Endothelial cell of umbilical vein (primary cell): ENCODE data around the gene NR4A3. TPM values are rescaled to one million over a fixed set of nuclear protein-coding genes. Genes with fewer than 3 reads are reported as not detected.

Experiments used
- BruUV-seq: library from RNA; stranded (reverse); fragments of 400-500 nt; replicated peaks from 2 replicates; lab custom pipeline; 2021; lab: Mats Ljungman, UMichigan
- CTCF ChIA-PET: fragments of 300-600, 350-600 bp; sonication (Branson Sonifier 250); formaldehyde crosslinking; loops from one replicate; lab custom pipeline; 2021; ENCODE audit warnings: antibody characterized with exemption, inconsistent platforms; lab: Charles Lee
- POLR2A ChIA-PET: fragments of 300-600, 350-600 bp; sonication (Branson Sonifier 250); formaldehyde crosslinking; loops from one replicate; lab custom pipeline; 2021; ENCODE audit warnings: antibody characterized with exemption, inconsistent platforms; lab: Charles Lee
- DNase-seq: peaks from one replicate; pipeline ENCODE4 v3.0.0-alpha.2; 2011; ENCODE audit warnings: low read depth, low spot score
- FAIRE-seq: peaks from 2 replicates; lab custom pipeline; 2011; peaks lifted over from hg19 to GRCh38; lab: Jason Lieb, UNC
- H2AFZ ChIP-seq: 2 replicates; pipeline ENCODE4 v1.6.0; 2012; ENCODE audit warnings: low read depth, low read length, control low read depth, inconsistent platforms
- H3K27ac ChIP-seq: 2 replicates; pipeline ENCODE4 v1.5.1; 2011; ENCODE audit warnings: low read depth, mild to moderate bottlenecking, control low read depth, low read length, moderate library complexity; ENCODE audit not compliant: insufficient read depth
- H3K27me3 ChIP-seq, 2 experiments: 2 replicates each; pipeline versions ENCODE4 v1.6.0 to v1.6.1; 2011; ENCODE audit warnings: low read length in 2 of 2, mixed read lengths in 1 of 2; ENCODE audit not compliant: control insufficient read depth in 2 of 2, insufficient read depth in 2 of 2
- H3K36me3 ChIP-seq, 2 experiments: 2 replicates in 1 of 2; 3 replicates in 1 of 2; pipeline ENCODE4 v1.5.1; 2011; ENCODE audit warnings: low read length in 2 of 2, mild to moderate bottlenecking in 1 of 2, moderate library complexity in 1 of 2; ENCODE audit not compliant: control insufficient read depth in 2 of 2, insufficient read depth in 2 of 2; ENCODE audit errors: extremely low read depth in 1 of 2
- H3K4me1 ChIP-seq: 3 replicates; pipeline ENCODE4 v1.5.1; 2011; ENCODE audit warnings: mild to moderate bottlenecking, low read length; ENCODE audit not compliant: control insufficient read depth, insufficient read depth; ENCODE audit errors: extremely low read depth
- H3K4me2 ChIP-seq: 2 replicates; pipeline ENCODE4 v1.6.1; 2011; ENCODE audit warnings: low read length, control low read depth, mixed read lengths; ENCODE audit not compliant: insufficient read depth
- H3K4me3 ChIP-seq, 3 experiments: fragments of 200-600 bp in 1 of 3; sonication (generic), shearing (Covaris generic) in 1 of 3; replicated peaks in 1 of 3; 2 replicates each; pipeline ENCODE4 v1.5.1; 2011 to 2016; ENCODE audit warnings: control low read depth in 3 of 3, low read length in 3 of 3, mild to moderate bottlenecking in 2 of 3, inconsistent platforms in 1 of 3, low read depth in 1 of 3, moderate library complexity in 1 of 3; ENCODE audit not compliant: insufficient read depth in 1 of 3
- H3K79me2 ChIP-seq: 2 replicates; pipeline ENCODE4 v1.6.0; 2012; ENCODE audit warnings: low read length, inconsistent platforms; ENCODE audit not compliant: control insufficient read depth, insufficient read depth
- H3K9ac ChIP-seq: replicated peaks from 2 replicates; pipeline ENCODE3; 2011; ENCODE audit warnings: low read length, control low read depth; ENCODE audit not compliant: insufficient read depth; ENCODE audit errors: extremely low read depth
- H3K9me1 ChIP-seq: replicated peaks from 3 replicates; pipeline ENCODE4 v1.6.0; 2011; ENCODE audit warnings: mild to moderate bottlenecking, low read length; ENCODE audit not compliant: control insufficient read depth, insufficient read depth; ENCODE audit errors: extremely low read depth
- H3K9me3 ChIP-seq: replicated peaks from 2 replicates; pipeline ENCODE4 v1.5.1; 2012; ENCODE audit warnings: low read length, inconsistent platforms; ENCODE audit not compliant: control insufficient read depth, insufficient read depth
- H4K20me1 ChIP-seq: replicated peaks from 2 replicates; pipeline ENCODE3; 2011; ENCODE audit warnings: mild to moderate bottlenecking, low read length; ENCODE audit not compliant: control insufficient read depth, insufficient read depth; ENCODE audit errors: extremely low read depth
- CTCF ChIP-seq, 2 donors: IDR thresholded peaks; 1 replicate in 1 of 2; 2 replicates in 1 of 2; pipeline ENCODE4 v1.5.1; 2011; ENCODE audit warnings: low read length in 2 of 2, mild to moderate bottlenecking in 2 of 2, moderate library complexity in 2 of 2, control low read depth in 1 of 2, inconsistent platforms in 1 of 2, low read depth in 1 of 2; ENCODE audit not compliant: insufficient read depth in 1 of 2; ENCODE audit errors: extremely low read depth in 1 of 2
- EZH2 ChIP-seq: IDR thresholded peaks from 2 replicates; pipeline ENCODE4 v1.6.1; 2012; ENCODE audit warnings: borderline replicate concordance, low read depth, mild to moderate bottlenecking, moderate library complexity, low read length, inconsistent platforms; ENCODE audit not compliant: severe bottlenecking
- FOS ChIP-seq: IDR thresholded peaks from 2 replicates; pipeline ENCODE4 v1.6.1; 2011; ENCODE audit warnings: mild to moderate bottlenecking, low read length, moderate library complexity, borderline replicate concordance; ENCODE audit not compliant: insufficient read depth
- GATA2 ChIP-seq: IDR thresholded peaks from 2 replicates; pipeline ENCODE4 v1.7.0; 2011; ENCODE audit warnings: low read depth, mild to moderate bottlenecking, moderate library complexity, mixed read lengths, low read length; ENCODE audit not compliant: insufficient read length, insufficient read depth
- JUN ChIP-seq: IDR thresholded peaks from 2 replicates; pipeline ENCODE4 v1.6.1; 2011; ENCODE audit warnings: borderline replicate concordance, low read depth; ENCODE audit not compliant: insufficient read length, insufficient read depth
- MYC ChIP-seq: IDR thresholded peaks from one replicate; pipeline ENCODE4 v1.6.1; 2011; ENCODE audit warnings: mild to moderate bottlenecking, low read depth, low read length
- POLR2A ChIP-seq: IDR thresholded peaks from 2 replicates; pipeline ENCODE4 v1.6.1; 2012; ENCODE audit warnings: low read depth, mild to moderate bottlenecking, control low read depth, low read length
- POLR2AphosphoS5 ChIP-seq: IDR thresholded peaks from 2 replicates; pipeline ENCODE4 v1.6.1; 2012; ENCODE audit warnings: low read depth, mild to moderate bottlenecking, control low read depth, low read length, moderate library complexity; ENCODE audit not compliant: insufficient read depth
- dilution Hi-C: fragments of 300-500 bp; cut with MboI; formaldehyde crosslinking; loops from one replicate; pipeline ENCODE4 v1.15.0; 2019; ENCODE audit warnings: low sequenced_read_pairs; ENCODE audit not compliant: extremely low pct_ligation_motif_present
- intact Hi-C: fragments of 100-400 bp; cut with micrococcal nuclease; formaldehyde crosslinking; loops from one replicate; pipeline ENCODE4 v1.10.0; 2022
- polyA plus RNA-seq, 4 experiments: library from polyadenylated mRNA; depleted of rRNA in 3 of 4; stranded (reverse) in 3 of 4; unstranded in 1 of 4; fragments of >200 nt; gene quantifications; 2 replicates each; pipeline versions ENCODE4 v1.2.1 to v1.2.3, GENCODE V29; 2011 to 2012; ENCODE audit warnings: missing spikeins in 1 of 4
- total RNA-seq: library from RNA; stranded (reverse); gene quantifications from 2 replicates; pipeline ENCODE4 v1.2.3, GENCODE V29; 2021
- TF ChIP-seq, protein P1 (sequence below): IDR thresholded peaks from 2 replicates; pipeline ENCODE4 v1.6.1; 2011; ENCODE audit not compliant: insufficient read depth, insufficient read length

Gene NR4A3
- total and polyA plus RNA-seq, 2 donors (not counting 3 experiments of a cell fraction or from before 2014, with no cell fraction given), result 0.11 to 0.22 TPM

DNA sequence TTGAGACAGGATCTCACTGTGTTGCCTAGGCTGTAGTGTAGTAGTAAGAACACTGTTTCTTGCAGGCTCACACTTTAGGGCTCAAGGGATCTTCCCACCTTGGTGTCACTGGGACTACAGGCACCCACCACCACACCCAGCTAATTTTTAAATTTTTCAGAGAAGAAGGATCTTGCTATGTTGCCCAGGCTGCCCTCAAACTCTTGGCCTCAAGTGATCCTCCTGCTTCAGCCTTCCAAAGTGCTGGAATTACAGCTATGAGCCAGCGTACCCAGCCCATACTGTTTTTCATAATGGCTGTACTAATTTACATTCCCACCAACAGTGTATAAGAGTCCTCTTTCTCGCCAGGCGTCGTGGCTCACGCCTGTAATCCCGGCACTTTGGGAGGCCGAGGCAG is 89.9 kb downstream of the NR4A3 start:
- H2AFZ ChIP-seq, result no peak overlapping the region
- H3K79me2 ChIP-seq, result no peaks in the 10 kb centered on the region
- no peaks in the 10 kb centered on the region for H3K27me3 ChIP-seq
- no peak for TF ChIP-seq POLR2A
- no peak for TF ChIP-seq JUN
- TF ChIP-seq FOS, result no peak
- TF ChIP-seq POLR2AphosphoS5, result no peak
- TF ChIP-seq, protein P1, sequence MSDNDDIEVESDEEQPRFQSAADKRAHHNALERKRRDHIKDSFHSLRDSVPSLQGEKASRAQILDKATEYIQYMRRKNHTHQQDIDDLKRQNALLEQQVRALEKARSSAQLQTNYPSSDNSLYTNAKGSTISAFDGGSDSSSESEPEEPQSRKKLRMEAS, result no peak
- TF ChIP-seq GATA2, result no peak
- no peak for TF ChIP-seq EZH2
- no peak for TF ChIP-seq CTCF (IDR thresholded peaks at IDR 0.05; ENCODE audit: extremely low read depth in 1 of 2, insufficient read depth in 1 of 2, low read depth in 1 of 2, low read length in 2 of 2)
- no peak for TF ChIP-seq MYC
- H3K4me3 ChIP-seq, result no peak overlapping the region
- no peaks in the 10 kb centered on the region for H3K36me3 ChIP-seq
- CTCF ChIA-PET, result no interaction called here
- dilution Hi-C loops, result no loop called here
- H3K4me1 ChIP-seq, result no peaks in the 10 kb centered on the region
- FAIRE-seq (no peak), DNase-seq (no peak)
- no peaks in the 10 kb centered on the region for H3K9me1 ChIP-seq
- intact Hi-C loops, result no loop called here
- H3K4me2 ChIP-seq, result no peak overlapping the region
- no peak overlapping the region for H3K9ac ChIP-seq
- POLR2A ChIA-PET, result no interaction called here
- H3K27ac ChIP-seq, result no peak overlapping the region
- H3K9me3 ChIP-seq, result no peaks in the 10 kb centered on the region
- no peaks in the 10 kb centered on the region for H4K20me1 ChIP-seq
- no TSS peak for BruUV-seq

Other genes with a start within 250 kb of the NR4A3 start
- 14.8 and 17.6 TPM in 2 replicates for gene STX17, start 84.8 kb downstream of the NR4A3 start, total RNA-seq
- gene STX17, start 84.8 kb downstream of the NR4A3 start, polyA plus RNA-seq, result 3.6 and 5.3 TPM in 2 replicates